Frontal cortex (tissue), 4 donors: ENCODE measurements around the gene MIGA1. TPM values are rescaled to one million over a fixed set of nuclear protein-coding genes. Genes with fewer than 3 reads are reported as not detected.
"Not testable (repeated sequence)": the region's sequence is repeated elsewhere in the genome, so short reads cannot be mapped to it uniquely, and the experiment has no call there.

Experiments
- DNase-seq, 2 donors: peaks; one replicate each; pipeline ENCODE4 v3.0.0; 2012; ENCODE audit warnings: low spot score in 2 of 2
- FAIRE-seq: peaks from 2 replicates; lab custom pipeline; 2012; peaks lifted over from hg19 to GRCh38; lab: Jason Lieb, UNC
- total RNA-seq: library from RNA; depleted of rRNA; stranded (reverse); fragments of >200 nt; gene quantifications from one replicate; pipeline ENCODE4 v1.2.3, GENCODE V29; 2014
- donor health status: control.
- donor health status: control.
- donor health status: control.

The MIGA1 gene
- total RNA-seq, 1 donor from 2014 or later: 24.1 TPM

DNA sequence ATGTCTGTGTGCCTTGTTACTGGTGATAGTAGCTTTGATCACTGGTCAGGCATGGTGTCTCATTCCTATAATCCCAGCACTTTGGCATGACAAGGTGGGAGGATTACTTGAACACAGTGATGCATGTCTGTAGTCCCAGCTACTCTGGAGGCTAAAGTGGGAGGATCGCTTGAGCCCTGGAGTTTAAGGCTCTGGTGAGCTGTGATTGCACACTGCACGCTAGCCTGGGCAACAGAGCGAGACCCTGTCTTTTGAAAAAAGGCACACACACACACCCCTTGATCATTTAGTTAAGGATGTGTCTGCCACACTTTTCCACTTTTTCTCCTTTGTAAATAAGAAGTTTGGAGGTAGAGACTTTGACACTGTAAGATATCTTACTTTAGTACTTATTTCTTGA lies 15.1 kb downstream of the MIGA1 start:
- DNase-seq: no peak
- FAIRE-seq: no peak

DNA sequence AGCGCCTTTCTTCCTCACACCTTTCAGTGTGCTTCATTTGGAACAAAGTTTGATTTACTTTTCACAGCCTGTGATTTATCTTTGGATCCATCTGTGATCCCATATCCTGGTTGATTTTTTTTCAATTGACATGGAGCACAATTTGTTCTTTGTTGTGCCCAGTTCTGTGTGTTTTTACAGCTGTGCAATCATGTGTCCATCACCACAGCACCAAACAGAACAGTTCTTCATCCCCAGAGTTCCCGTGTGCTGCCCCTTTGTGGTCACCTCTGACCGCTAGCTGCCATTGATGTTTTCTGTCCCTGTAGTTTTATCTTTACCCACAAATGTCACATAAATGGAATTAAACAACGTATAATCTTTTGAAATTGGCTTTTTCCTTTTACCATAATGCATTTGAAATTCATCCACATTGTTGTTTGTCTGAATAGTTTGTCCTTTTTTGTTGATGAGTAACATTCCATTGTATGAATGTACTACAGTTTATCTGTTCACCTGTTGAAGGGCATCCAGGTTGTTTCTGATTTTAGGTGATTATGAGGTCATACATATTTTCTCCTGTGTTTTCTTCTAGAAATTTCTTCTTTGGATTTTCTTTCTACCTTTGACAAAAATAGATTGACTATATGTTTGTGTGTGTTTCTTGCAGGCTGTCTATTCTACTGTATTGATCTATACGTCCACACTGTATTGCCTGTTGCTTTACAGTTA lies 17.4 kb downstream of the MIGA1 start:
- FAIRE-seq (peak; percentile 88), DNase-seq (peak; percentile 29 to 51)

DNA sequence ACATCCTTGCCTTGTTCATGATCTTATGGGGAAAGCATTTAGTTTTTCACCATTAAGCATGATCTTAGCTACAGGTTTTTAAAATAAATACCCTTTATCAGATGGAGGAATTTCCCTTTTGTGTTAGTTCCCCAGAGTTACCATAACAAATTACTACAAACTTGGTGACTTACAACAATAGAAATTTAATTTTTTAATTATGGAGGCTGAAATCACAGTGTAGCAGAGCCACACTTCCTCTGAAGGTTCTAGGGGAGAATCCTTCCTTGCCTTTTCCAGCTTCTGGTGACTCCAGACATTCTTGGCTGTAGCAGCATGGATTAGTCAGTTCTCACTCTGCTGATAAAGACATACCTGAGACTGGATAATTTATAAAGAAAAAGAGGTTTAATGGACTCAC lies 18.5 kb downstream of the MIGA1 start:
- no peak for FAIRE-seq
- no peak for DNase-seq

DNA sequence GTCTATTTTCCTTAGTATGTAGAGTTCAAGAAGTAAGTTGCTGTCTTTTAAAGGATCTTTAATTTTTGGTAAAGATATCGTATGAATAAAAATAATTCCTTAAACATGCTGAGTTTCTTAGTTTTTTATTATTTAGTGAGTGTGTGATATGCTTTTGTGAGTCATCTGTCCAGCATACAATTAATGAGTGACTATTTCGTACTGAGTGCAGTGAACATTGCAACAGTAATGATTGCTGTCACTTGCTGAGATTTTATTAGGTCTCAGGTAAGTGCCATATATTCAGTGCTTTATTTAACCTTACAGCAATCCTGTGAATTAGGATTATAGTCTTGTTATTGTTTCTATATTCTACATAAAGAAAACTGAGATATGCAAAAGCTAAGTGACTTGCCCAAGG lies 22.6 kb downstream of the MIGA1 start:
- peak; percentile 36 for FAIRE-seq

DNA sequence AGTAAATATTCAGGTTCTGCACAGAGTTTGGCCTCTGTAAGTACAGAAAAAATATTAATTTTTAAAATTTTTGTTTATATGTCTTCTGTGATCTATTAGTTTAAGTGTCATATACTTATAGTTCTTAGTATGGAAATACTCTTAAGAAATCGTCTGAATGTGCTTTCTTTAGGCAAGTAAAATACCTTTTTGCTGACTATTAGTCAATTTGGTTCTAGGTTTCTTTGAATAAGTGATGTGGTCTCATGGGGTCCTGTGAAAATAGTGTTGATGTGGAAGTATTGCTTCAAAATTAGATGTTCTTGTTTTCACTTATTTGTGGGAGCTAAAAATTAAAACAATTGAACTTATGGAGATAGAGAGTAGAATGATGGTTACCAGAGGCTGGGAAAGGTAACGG lies 23.9 kb downstream of the MIGA1 start:
- DNase-seq (no peak), FAIRE-seq (no peak)

More for the DNA sequence above, 22.6 kb downstream of the MIGA1 start:
- DNase-seq: no peak

DNA sequence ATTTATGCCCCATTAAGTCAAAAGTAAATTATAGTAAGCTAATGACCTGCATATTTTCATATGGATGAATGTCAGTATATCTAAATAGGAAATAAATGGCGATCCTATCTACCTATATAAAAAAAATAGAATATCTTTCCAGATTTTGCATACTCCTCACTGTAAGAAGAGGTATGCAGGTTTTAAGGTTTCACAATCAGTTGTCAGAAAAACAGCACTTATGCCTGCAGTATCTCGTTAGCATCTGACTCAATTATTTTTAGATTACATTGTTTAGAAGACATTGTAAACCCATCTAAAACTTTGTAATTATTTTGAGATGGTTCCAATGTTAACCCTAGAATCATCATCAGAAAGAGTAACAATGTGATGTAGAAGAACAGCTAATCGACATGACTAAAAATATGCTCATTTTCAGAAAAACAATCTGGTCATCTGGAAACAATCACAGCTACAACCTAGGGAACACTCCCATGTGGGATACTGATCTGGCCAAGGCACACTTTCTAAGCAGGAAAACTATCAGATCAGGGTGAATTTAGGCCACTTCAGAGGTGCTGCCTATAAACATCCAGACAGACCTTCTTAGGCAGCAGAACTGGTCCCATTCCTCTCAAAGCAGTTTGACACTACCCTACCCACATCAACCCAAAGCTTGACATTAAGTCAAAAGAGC lies 30.5 kb downstream of the MIGA1 start:
- not testable (repeated sequence) for FAIRE-seq, DNase-seq

DNA sequence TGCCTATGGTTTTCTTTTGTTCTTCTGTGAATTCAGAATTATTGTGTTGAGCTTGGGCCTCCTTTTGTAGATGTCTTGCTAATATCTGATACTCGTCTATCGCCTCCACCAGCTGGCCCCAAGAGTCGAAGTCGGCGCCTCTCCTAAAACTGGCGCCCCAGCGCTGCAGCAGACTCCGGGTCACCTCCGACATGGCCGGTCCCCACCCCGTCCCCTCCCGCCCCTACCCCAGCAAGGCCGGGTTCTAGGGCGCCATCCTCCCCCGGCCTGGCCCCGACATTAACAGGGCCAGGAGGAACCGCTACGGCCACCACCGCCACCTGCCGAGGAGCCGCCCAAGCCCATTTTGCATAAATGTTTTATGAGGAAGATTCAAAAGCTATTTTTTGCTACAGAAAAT lies 32.1 kb downstream of the MIGA1 start:
- not testable (repeated sequence) for FAIRE-seq, DNase-seq

DNA sequence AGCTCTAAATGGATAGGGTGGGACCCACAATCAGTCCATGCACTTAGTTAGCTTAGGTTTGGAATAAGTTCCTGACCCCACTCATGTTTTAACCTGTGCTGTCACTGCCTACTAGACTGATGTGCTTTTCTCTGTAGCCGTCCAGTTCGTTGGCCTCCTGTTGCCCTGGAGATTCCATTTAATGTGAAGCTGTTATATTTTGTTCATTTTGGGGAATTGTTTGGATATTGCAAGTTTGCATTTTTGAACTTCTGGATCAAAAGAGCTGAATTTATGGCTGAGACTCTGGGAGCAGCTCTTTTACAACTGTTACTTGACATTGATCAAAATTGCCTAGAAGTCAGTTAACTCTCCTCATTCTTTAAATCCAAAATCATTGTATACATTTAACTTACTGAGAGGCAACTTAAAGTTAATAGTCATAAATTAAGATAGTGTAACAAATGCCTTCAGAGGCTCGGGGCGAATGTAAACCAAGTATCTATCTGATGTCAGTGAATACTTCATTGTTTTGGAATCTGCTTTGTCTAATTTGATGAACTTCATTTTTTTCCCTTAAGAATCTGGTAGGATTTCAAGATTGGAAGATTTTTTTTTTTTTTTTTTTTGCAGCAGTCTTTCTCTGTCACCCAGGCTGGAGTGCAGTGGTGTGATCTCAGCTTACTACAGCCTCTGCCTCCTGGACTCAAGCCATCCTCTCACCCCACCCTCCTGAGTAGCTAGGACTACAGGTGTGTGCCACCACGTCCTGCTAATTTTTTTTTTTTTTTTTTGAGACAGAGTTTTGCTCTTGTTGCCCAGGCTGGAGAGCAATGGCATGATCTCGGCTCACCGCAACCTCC lies 38.1 kb downstream of the MIGA1 start:
- FAIRE-seq (no peak), DNase-seq (no peak)

DNA sequence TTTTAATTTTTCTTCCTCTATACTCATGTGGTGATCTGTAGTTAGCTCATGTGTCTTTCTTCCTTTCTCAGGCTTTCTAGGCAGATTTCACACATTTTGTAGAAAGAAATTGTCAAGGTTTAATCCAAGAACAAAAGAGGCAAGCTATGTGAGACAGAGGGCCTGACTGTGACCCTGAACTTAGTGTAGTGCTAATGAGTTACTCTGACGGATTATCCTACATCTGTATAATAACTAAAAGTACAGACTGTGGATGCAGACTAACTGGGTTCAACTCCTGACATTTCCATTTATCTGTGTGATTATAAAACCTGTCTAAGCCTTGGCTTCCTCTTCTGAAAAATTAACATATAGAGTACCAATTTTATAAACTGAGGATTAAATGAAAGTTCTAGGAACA lies 40.7 kb downstream of the MIGA1 start:
- FAIRE-seq (no peak), DNase-seq (no peak)

DNA sequence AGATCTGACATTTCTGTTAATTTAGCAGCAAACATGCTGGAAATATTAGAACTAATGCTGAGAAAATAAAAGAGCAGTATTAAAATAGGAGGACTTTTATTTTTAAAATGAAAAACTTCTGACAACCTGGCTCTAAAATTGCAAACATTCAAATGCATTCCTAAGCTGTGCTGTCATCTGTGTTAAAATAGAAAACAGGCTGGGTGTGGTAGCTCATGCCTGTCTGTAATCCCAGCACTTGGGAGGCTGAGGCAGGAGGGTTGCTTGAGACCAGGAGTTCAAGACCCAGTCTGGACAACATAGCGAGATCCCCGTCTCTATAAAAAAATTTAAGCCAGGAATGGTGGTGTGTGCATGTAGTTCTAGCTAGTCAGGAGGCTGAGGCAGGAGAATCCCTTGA lies 44.6 kb downstream of the MIGA1 start:
- DNase-seq: no peak

DNA sequence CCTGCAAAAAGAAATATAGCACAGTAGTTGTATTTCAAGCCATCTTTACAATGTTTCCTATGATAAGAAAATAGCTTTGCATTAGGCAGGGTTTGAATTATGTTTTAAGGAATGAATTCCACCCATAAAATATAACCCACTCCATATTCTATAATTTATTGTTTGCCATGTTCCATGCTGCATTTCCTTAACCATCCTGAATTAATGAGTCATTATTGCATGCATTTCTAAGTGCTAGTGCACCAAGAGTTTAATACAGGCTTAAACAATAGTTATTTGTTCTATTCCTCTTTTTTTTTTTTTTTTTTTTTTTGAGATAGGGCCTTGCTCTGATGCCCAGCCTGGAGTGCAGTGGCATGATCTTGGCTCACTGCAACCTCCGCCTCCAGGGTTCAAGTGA lies 45.2 kb downstream of the MIGA1 start:
- FAIRE-seq: no peak
- no peak for DNase-seq

More for the DNA sequence above, 44.6 kb downstream of the MIGA1 start:
- FAIRE-seq: no peak

DNA sequence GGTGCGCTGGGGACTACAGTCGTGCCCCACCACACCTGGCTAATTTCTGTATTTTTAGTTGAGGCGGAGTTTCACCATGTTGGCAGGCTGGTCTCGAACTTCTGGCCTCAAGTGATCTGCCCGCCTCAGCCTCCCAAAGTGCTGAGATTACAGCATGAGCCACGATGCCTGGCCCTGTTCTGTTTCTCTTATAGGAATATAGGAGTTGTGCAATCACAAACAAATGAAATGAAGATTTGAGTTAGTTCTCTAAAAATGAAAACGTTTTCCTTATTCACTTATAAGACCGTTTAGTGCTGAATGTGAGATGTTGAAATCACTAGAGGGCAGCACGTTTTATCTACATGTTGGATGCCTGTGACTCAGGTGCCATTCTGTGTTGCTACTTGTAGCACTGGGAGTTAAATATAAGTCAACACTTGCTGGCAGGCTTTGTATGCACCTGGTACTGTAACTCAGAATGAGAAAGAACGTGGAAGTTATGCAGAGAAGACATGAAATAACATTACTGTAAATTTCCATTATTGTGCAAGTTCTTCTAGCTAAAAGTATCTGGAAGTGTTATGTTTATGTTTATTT lies 45.8 kb downstream of the MIGA1 start:
- FAIRE-seq (no peak), DNase-seq (no peak)

DNA sequence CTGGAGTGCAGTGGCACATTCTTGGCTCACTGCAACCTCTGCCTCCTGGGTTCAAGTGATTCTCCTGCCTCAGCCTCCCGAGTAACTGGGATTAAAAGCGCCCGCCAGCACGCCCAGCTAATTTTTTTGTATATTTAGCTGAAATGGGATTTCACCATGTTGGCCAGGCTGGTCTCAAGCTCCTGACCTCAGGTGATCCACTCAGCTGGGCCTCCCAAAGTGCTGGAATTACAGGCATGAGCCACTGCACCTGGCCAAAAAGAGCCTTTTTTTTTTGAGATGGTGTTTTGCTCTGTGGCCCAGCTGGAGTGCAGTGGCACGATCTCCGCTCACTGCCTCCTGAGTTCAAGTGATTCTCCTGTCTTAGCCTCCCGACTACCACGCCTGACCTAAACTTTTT lies 47.4 kb downstream of the MIGA1 start:
- not testable (repeated sequence) for DNase-seq, FAIRE-seq

DNA sequence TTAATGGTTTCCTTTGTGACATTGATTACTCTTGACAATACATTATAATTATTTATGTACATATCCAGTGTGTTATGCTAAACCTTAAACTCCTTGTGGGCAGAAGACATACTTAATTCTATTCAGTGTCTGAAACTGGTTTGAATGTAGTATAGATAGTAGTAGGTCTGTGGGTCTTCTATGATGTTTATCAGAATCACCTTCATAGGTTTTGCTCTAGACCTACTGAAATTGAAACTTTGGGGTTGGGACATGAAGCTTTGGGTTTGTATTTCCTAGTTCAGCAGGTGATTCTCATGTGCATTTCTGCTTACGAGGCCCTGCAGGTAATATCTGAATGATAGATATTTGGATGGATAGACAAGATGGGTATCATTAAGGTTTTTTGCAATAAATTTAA lies 48.6 kb downstream of the MIGA1 start:
- no peak for FAIRE-seq
- no peak for DNase-seq

DNA sequence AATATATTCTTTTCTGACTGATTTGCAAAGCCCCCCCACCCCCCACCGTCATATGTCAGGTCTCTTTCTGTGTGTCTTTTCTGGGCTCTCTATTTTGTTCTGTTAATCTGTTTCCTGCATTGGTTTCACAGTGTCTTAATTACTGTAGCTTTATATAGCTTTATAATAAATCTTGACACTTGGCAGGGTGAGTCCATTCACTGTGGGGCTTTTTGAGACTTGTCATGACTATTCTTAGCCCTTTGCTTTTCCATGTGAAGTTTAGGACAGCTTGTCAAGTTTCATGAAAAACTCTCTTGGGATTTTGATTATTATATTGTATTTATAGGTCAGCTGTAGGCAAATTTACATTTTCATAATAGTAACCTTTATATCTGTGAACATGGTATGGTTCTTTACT lies 50.4 kb downstream of the MIGA1 start:
- no peak for DNase-seq
- no peak for FAIRE-seq

DNA sequence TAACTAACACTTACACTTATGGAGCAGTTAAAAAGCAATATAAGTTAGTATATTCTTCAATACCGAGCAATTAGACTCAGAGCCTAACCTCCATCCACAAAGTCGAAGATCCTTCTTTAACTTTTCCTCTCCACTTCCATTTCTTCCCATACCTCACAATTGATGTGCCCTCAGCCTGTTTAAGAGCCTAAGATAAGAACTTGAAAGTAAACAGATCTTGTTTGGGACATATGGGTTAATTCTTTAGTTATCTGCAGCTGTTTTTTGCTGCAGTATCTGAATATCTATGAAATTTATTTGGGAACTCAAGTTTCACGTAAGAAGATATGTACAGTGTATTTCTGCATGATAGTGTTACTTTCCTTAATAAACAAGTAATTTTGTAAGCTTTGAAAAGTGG lies 51.5 kb downstream of the MIGA1 start:
- DNase-seq (no peak), FAIRE-seq (no peak)

DNA sequence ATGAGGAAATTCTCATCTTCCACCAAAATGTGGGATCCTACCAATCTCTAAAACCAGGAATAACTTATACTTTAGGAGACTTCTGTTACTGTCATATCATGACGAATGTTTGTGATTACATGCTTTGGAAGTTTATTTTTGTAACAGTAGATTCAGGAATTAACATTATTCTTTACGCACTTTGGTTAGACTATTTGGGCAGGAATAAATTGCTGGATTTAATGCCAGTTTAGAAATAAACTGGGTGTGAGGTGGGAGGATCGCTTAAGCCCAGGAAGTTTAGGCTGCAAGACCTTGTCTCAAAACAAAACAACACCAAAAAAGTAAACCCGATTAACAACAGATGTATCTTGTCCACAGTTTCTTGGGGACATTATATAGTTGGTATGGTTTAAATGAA lies 52.1 kb downstream of the MIGA1 start:
- DNase-seq: no peak
- FAIRE-seq: no peak

DNA sequence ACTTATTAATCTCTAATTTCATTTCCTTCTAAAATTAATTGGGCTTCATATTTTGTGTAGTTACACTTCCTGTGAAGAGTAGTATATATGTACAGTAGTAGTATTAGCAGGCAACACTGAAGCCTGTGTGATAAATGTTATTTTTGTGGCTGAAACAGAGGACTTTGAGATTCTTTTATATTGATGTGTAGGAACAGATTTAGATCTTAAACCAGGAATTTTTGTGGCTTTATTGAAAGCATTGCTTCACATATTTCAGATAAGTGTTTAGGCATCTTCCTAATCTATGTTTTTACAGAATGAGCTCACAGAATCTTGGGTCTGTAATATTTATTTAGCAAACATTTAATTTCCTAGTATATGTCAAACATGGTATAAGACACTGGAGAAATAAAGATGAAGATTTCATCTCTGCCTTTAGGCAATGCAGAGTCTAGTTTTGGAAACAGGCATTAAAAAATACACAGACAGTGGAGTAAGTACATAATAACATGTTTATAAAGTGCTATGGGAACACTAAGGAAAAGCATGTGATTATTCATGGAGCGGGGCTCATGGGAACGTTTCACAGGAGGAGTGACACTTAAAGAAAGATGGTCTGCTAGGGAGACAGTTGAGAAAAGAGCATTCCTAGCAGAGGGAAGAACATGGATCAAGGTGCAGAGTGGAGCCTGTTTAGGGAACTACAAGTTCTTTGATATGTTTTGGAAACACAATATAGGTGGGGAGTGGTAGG lies 52.7 kb downstream of the MIGA1 start:
- DNase-seq (no peak), FAIRE-seq (no peak)

DNA sequence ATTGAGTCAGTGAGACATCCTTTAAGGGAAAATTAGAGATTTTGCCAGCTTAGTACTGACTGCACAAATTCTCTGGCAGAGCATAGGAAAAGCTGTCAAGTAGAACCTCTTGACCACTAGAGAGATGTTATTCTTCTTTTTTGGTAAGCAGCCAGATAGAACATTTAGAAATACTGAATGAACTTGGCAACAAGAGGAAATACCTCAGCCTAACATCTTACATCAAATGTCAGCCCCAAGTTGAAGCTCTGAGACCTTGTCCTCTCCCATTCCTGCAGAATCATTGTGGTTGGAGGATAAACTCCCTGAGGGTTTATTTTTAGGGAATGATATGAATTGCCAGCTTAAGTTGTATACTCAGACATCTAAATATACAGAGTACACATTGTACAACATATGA lies 53.5 kb downstream of the MIGA1 start:
- FAIRE-seq: no peak

More for the DNA sequence above, 53.5 kb downstream of the MIGA1 start:
- DNase-seq: peak in 1 of 2 donors; percentile 6
